IMR-90 (cell line): ENCODE data around the gene DZIP1L.

Experiments
- BHLHE40 ChIP-seq: fragments of 150-350 bp; IDR thresholded peaks from 2 replicates; pipeline ENCODE4 v1.6.1; 2016; ENCODE audit warnings: mild to moderate bottlenecking, low read depth, low read length
- CEBPB ChIP-seq: IDR thresholded peaks from 2 replicates; pipeline ENCODE4 v1.6.1; 2012; ENCODE audit warnings: low read depth, low read length, improper control_type of control experiment
- CHD1 ChIP-seq: IDR thresholded peaks from 2 replicates; pipeline ENCODE4 v1.6.1; 2012; ENCODE audit warnings: low read depth, low read length, improper control_type of control experiment
- MAFK ChIP-seq: IDR thresholded peaks from 2 replicates; pipeline ENCODE4 v1.6.1; 2012; ENCODE audit warnings: low read depth, low read length, improper control_type of control experiment
- MXI1 ChIP-seq: IDR thresholded peaks from 2 replicates; pipeline ENCODE4 v1.6.1; 2012; ENCODE audit warnings: low read depth, mild to moderate bottlenecking, low read length, moderate library complexity, borderline replicate concordance
- NFE2L2 ChIP-seq: fragments of 150-350 bp; IDR thresholded peaks from 2 replicates; pipeline ENCODE4 v1.6.1; 2016; ENCODE audit warnings: low read depth, mild to moderate bottlenecking, low read length
- POLR2A ChIP-seq: IDR thresholded peaks from 2 replicates; pipeline ENCODE4 v1.6.1; 2012; ENCODE audit warnings: mild to moderate bottlenecking, low read depth, low read length
- RAD21 ChIP-seq: IDR thresholded peaks from 2 replicates; pipeline ENCODE4 v1.6.1; 2012; ENCODE audit warnings: low read length, improper control_type of control experiment
- RFX5 ChIP-seq: IDR thresholded peaks from 2 replicates; pipeline ENCODE4 v1.8.0; 2012; ENCODE audit warnings: low read depth, mild to moderate bottlenecking, low read length, moderate library complexity
- SMC3 ChIP-seq: fragments of 150-350 bp; IDR thresholded peaks from 2 replicates; pipeline ENCODE4 v1.6.1; 2016; ENCODE audit warnings: low read depth, mild to moderate bottlenecking, antibody characterized with exemption, low read length, moderate library complexity
- TF ChIP-seq, protein P1 (sequence below): conservative IDR thresholded peaks from 2 replicates; pipeline ENCODE4 v1.5.1; 2012; ENCODE audit warnings: mild to moderate bottlenecking, low read depth, low read length, improper control_type of control experiment
- TF ChIP-seq, protein P2 (sequence below): fragments of 150-350 bp; IDR thresholded peaks from 2 replicates; pipeline ENCODE4 v1.6.1; 2016; ENCODE audit warnings: low read depth, mild to moderate bottlenecking, low read length, moderate library complexity, borderline replicate concordance
- TF ChIP-seq, protein P3 (sequence below): fragments of 150-350 bp; IDR thresholded peaks from 2 replicates; pipeline ENCODE4 v1.6.1; 2017; ENCODE audit warnings: mild to moderate bottlenecking, antibody characterized with exemption, low read length, low read depth

DNA sequence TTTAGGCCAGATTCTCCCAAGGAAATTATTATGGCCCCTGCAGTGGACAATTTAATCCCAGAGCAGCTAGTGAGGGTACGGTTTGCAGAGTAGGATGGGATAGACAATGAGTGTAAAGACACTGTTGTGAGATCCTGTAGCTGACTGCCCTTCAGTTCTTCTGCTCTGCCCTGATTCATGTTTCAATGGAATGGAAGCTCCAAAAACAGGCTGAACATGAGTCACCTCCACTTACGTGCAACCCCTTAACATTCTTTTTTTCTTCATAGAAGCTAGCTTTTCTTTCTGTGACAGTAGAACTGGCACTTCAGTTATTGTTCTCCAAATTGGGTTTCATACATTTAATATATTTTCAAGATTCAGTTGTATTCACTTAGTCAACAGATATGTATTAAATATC lies 73.4 kb downstream of the DZIP1L start:
- TF ChIP-seq MAFK (no peak), SMC3 (no peak), RAD21 (no peak), POLR2A (no peak), RFX5 (no peak), NFE2L2 (no peak), CEBPB (peak; percentile 13; the same call in 1 of the 2 replicates), BHLHE40 (no peak), MXI1 (no peak), CHD1 (no peak)
- TF ChIP-seq, protein P1, sequence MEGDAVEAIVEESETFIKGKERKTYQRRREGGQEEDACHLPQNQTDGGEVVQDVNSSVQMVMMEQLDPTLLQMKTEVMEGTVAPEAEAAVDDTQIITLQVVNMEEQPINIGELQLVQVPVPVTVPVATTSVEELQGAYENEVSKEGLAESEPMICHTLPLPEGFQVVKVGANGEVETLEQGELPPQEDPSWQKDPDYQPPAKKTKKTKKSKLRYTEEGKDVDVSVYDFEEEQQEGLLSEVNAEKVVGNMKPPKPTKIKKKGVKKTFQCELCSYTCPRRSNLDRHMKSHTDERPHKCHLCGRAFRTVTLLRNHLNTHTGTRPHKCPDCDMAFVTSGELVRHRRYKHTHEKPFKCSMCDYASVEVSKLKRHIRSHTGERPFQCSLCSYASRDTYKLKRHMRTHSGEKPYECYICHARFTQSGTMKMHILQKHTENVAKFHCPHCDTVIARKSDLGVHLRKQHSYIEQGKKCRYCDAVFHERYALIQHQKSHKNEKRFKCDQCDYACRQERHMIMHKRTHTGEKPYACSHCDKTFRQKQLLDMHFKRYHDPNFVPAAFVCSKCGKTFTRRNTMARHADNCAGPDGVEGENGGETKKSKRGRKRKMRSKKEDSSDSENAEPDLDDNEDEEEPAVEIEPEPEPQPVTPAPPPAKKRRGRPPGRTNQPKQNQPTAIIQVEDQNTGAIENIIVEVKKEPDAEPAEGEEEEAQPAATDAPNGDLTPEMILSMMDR = no peak
- TF ChIP-seq, protein P2, sequence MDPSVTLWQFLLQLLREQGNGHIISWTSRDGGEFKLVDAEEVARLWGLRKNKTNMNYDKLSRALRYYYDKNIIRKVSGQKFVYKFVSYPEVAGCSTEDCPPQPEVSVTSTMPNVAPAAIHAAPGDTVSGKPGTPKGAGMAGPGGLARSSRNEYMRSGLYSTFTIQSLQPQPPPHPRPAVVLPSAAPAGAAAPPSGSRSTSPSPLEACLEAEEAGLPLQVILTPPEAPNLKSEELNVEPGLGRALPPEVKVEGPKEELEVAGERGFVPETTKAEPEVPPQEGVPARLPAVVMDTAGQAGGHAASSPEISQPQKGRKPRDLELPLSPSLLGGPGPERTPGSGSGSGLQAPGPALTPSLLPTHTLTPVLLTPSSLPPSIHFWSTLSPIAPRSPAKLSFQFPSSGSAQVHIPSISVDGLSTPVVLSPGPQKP = no peak
- TF ChIP-seq, protein P3, sequence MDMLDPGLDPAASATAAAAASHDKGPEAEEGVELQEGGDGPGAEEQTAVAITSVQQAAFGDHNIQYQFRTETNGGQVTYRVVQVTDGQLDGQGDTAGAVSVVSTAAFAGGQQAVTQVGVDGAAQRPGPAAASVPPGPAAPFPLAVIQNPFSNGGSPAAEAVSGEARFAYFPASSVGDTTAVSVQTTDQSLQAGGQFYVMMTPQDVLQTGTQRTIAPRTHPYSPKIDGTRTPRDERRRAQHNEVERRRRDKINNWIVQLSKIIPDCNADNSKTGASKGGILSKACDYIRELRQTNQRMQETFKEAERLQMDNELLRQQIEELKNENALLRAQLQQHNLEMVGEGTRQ = no peak
